Rectal smooth muscle tissue (tissue), 1 donor: Measurements from ENCODE around the gene CARS2.
"Not testable (repeated sequence)": the region's sequence is repeated elsewhere in the genome, so short reads cannot be mapped to it uniquely, and the experiment has no call there.

Experiments used
- H3K27ac ChIP-seq: one replicate; pipeline ENCODE4 v1.7.0; 2013; ENCODE audit warnings: low read depth, low read length, inconsistent platforms
- H3K27me3 ChIP-seq: one replicate; pipeline ENCODE4 v1.7.0; 2013; ENCODE audit warnings: low read length; ENCODE audit not compliant: control insufficient read depth, insufficient read depth
- H3K36me3 ChIP-seq: one replicate; pipeline ENCODE4 v1.7.0; 2013; ENCODE audit warnings: low read length; ENCODE audit not compliant: control insufficient read depth, insufficient read depth
- H3K4me1 ChIP-seq: one replicate; pipeline ENCODE4 v1.7.0; 2013; ENCODE audit warnings: low read length; ENCODE audit not compliant: control insufficient read depth, insufficient read depth
- H3K4me3 ChIP-seq: one replicate; pipeline ENCODE4 v1.7.0; 2013; ENCODE audit warnings: low read length
- H3K9ac ChIP-seq: one replicate; pipeline ENCODE4 v1.7.0; 2013; ENCODE audit warnings: low read length

Gene CARS2

DNA sequence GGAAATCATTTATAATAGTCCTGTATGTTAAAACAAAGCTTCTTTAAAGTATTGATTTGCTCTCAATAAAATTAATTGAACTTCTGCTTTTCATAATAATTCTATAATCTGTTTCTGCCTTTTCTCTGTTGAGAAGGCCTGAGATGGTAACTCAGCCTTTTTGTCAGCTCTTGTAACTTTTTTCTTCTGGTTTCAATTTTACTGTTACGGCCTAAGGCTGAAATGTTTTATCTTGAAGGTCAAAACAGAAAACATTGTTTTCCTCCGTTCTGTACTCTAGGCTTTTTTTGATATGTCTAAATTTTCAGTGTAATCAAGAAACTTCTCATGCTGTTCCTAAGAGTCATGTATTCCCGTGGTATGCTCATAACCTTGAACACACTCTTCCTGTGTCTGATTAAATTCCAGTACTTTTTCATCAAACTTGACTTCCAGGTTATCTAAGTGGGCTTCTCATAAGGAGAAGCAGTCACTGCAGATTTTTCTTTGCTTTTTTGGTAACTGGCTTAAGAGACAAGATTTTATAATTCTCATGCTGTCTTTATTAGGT lies 98.2 kb downstream of the CARS2 start:
- Histone ChIP-seq H3K36me3 (no peaks in the 10 kb centered on the region), H3K9ac (no peak overlapping the region), H3K27ac (no peak overlapping the region), H3K4me1 (no peaks in the 10 kb centered on the region), H3K4me3 (no peak overlapping the region), H3K27me3 (no peaks in the 10 kb centered on the region)

DNA sequence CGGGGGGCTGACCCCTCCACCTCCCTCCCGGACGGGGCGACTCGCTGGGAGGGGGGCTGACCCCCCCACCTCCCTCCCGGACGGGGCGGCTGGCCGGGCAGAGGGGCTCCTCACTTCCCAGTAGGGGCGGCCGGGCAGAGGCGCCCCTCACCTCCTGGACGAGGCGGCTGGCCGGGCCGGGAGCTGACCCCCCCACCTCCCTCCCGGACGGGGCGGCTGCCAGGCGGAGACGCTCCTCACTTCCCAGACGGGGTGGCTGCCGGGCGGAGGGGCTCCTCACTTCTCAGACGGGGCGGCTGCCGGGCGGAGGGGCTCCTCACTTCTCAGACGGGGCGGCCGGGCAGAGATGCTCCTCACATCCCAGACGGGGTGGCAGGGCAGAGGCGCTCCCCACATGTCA lies 99.6 kb downstream of the CARS2 start:
- H3K4me1 ChIP-seq, H3K27ac ChIP-seq, H3K36me3 ChIP-seq, H3K4me3 ChIP-seq, H3K27me3 ChIP-seq, H3K9ac ChIP-seq: not testable (repeated sequence)

- Histone ChIP-seq H3K4me3 (no peak overlapping the region), H3K4me1 (no peaks in the 10 kb centered on the region), H3K27ac (no peak overlapping the region), H3K36me3 (no peaks in the 10 kb centered on the region), H3K27me3 (no peaks in the 10 kb centered on the region), H3K9ac (no peak overlapping the region)
Observed at GRCh38 chr13:110605132-110605531, 100.8 kb downstream of the CARS2 start.

GRCh38 chr13:110600980-110601379 lies 104.9 kb downstream of the CARS2 start:
- Histone ChIP-seq H3K27ac (no peak overlapping the region), H3K27me3 (no peaks in the 10 kb centered on the region), H3K4me1 (no peaks in the 10 kb centered on the region), H3K4me3 (no peak overlapping the region), H3K9ac (no peak overlapping the region), H3K36me3 (no peaks in the 10 kb centered on the region)

- Histone ChIP-seq H3K36me3 (no peaks in the 10 kb centered on the region), H3K9ac (no peak overlapping the region), H3K27ac (no peak overlapping the region), H3K4me3 (no peak overlapping the region), H3K4me1 (no peaks in the 10 kb centered on the region), H3K27me3 (no peaks in the 10 kb centered on the region)
Observed at GRCh38 chr13:110600261-110600819, 105.6 kb downstream of the CARS2 start.

DNA sequence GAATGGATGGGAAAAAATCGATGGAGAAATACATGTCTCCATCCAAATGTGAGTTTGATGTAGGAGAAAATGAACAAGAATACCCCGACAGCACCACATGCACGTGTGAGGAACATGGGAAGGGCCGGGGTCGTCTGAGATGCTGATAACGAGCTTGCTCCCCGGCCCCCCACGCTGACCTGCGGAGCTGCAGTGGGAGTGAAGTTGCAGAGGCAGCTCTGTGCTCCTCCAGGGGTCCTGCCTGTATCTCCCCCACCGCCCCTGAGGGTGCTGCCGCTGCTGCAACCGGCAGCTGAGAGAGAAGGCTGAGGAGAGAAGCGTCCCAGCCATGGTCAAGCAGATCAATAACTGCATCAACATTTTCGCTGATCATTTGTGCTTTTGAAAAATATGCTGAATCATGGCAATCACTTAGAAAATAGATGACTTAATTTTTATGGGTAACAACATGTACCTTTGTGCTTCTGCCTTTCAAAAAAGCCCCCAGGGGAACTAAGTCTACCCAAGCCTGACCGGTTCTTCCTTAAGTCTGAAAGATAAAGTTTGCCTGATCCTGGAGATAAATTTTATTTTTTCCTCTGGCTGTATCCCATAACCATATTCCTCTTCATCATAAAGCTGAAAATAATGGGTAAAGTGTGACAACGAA lies 108.8 kb downstream of the CARS2 start:
- no peak overlapping the region for H3K27ac ChIP-seq
- no peak overlapping the region for H3K9ac ChIP-seq
- H3K4me1 ChIP-seq, result no peaks in the 10 kb centered on the region
- H3K4me3 ChIP-seq, result no peak overlapping the region
- no peaks in the 10 kb centered on the region for H3K27me3 ChIP-seq
- H3K36me3 ChIP-seq, result no peaks in the 10 kb centered on the region

- Histone ChIP-seq H3K4me3 (no peak overlapping the region), H3K9ac (no peak overlapping the region), H3K27me3 (no peaks in the 10 kb centered on the region), H3K4me1 (peaks cover 4% of the 10 kb centered on the region), H3K36me3 (no peaks in the 10 kb centered on the region), H3K27ac (no peak overlapping the region)
Observed at GRCh38 chr13:110593430-110594130, 112.3 kb downstream of the CARS2 start.

- no peak overlapping the region for H3K27ac ChIP-seq
- no peak overlapping the region for H3K9ac ChIP-seq
- no peaks in the 10 kb centered on the region for H3K27me3 ChIP-seq
- peaks cover 4% of the 10 kb centered on the region for H3K4me1 ChIP-seq
- no peaks in the 10 kb centered on the region for H3K36me3 ChIP-seq
- H3K4me3 ChIP-seq, result no peak overlapping the region
Observed at GRCh38 chr13:110592665-110593064, 113.3 kb downstream of the CARS2 start.
